Neural progenitor cell (in vitro differentiated cells): ENCODE results near the gene IRAK3. TPM values are rescaled to one million over a fixed set of nuclear protein-coding genes. Genes with fewer than 3 reads are reported as not detected.
A peak's percentile ranks its signal among the peaks of the same experiment; 100 is the strongest.

Source experiments
- DNase-seq: peaks from one replicate; pipeline ENCODE4 v3.0.0-alpha.2; 2016; ENCODE audit warnings: low spot score
- H2AFZ ChIP-seq: fragments of 200-600 bp; sonication (generic); replicated peaks from 2 replicates; pipeline ENCODE4 v1.6.1; 2016; ENCODE audit warnings: antibody characterized with exemption
- H3F3A ChIP-seq: fragments of 200-600 bp; sonication (generic); 2 replicates; pipeline ENCODE4 v1.6.1; 2016; ENCODE audit warnings: antibody characterized with exemption, low read depth
- H3K27ac ChIP-seq: fragments of 200-600 bp; sonication (generic); 2 replicates; pipeline ENCODE4 v1.5.1; 2016; ENCODE audit warnings: mild to moderate bottlenecking
- H3K27me3 ChIP-seq: fragments of 200-600 bp; sonication (generic); 2 replicates; pipeline ENCODE4 v1.6.1; 2016; ENCODE audit warnings: mild to moderate bottlenecking, moderate library complexity
- H3K36me3 ChIP-seq: fragments of 200-600 bp; sonication (generic); 2 replicates; pipeline ENCODE4 v1.5.1; 2016
- H3K4me1 ChIP-seq: fragments of 200-600 bp; sonication (generic); 2 replicates; pipeline ENCODE4 v1.6.1; 2016; ENCODE audit warnings: mixed run types
- H3K4me2 ChIP-seq: fragments of 200-600 bp; sonication (generic); 2 replicates; pipeline ENCODE4 v1.6.1; 2016
- H3K4me3 ChIP-seq: fragments of 200-600 bp; sonication (generic); 2 replicates; pipeline ENCODE4 v1.5.1; 2016
- H3K79me2 ChIP-seq: fragments of 200-600 bp; sonication (generic); 2 replicates; pipeline ENCODE4 v1.6.1; 2016; ENCODE audit warnings: low read depth
- H3K9ac ChIP-seq: fragments of 200-600 bp; sonication (generic); 2 replicates; pipeline ENCODE4 v1.6.1; 2016
- H3K9me3 ChIP-seq: fragments of 200-600 bp; sonication (generic); 2 replicates; pipeline ENCODE4 v1.5.1; 2016; ENCODE audit warnings: low read depth
- H4K20me1 ChIP-seq: fragments of 200-600 bp; sonication (generic); 2 replicates; pipeline ENCODE4 v1.6.1; 2016; ENCODE audit warnings: low read depth
- H3K27ac Mint-ChIP-seq: 3 replicates; pipeline ENCODE4 v1.8.0; 2021; ENCODE audit warnings: mixed read lengths
- H3K27me3 Mint-ChIP-seq: 2 replicates; pipeline ENCODE4 v1.8.0; 2022; ENCODE audit warnings: low read depth, mild to moderate bottlenecking, inconsistent platforms, moderate library complexity, mixed read lengths; ENCODE audit not compliant: insufficient read depth
- H3K36me3 Mint-ChIP-seq: 3 replicates; pipeline ENCODE4 v1.8.0; 2021; ENCODE audit warnings: mixed read lengths
- H3K4me1 Mint-ChIP-seq: 3 replicates; pipeline ENCODE4 v1.8.0; 2021; ENCODE audit warnings: mixed read lengths
- H3K4me3 Mint-ChIP-seq: 3 replicates; pipeline ENCODE4 v1.8.0; 2021; ENCODE audit warnings: mild to moderate bottlenecking, moderate library complexity, mixed read lengths
- H3K9me3 Mint-ChIP-seq: 3 replicates; pipeline ENCODE4 v1.8.0; 2020; ENCODE audit warnings: mixed read lengths
- EZH2 ChIP-seq: fragments of 200-600 bp; sonication (generic); IDR thresholded peaks from 2 replicates; pipeline ENCODE4 v1.6.1; 2017; ENCODE audit warnings: antibody characterized with exemption, mild to moderate bottlenecking, moderate library complexity
- EZH2phosphoT487 ChIP-seq: fragments of 200-600 bp; sonication (generic); IDR thresholded peaks from 2 replicates; pipeline ENCODE4 v1.6.1; 2017; ENCODE audit warnings: antibody characterized with exemption
- total RNA-seq: library from RNA; depleted of rRNA; stranded (reverse); fragments of >200 nt; gene quantifications from 2 replicates; pipeline ENCODE4 v1.2.3, GENCODE V29; 2015; ENCODE audit warnings: low replicate concordance
- TF ChIP-seq, protein P1 (sequence below): fragments of 200-600 bp; sonication (generic); IDR thresholded peaks from 2 replicates; pipeline ENCODE4 v1.5.1; 2017; ENCODE audit warnings: antibody characterized with exemption, mild to moderate bottlenecking

Gene IRAK3
- total RNA-seq = 0.37 and 3.0 TPM in 2 replicates

DNA sequence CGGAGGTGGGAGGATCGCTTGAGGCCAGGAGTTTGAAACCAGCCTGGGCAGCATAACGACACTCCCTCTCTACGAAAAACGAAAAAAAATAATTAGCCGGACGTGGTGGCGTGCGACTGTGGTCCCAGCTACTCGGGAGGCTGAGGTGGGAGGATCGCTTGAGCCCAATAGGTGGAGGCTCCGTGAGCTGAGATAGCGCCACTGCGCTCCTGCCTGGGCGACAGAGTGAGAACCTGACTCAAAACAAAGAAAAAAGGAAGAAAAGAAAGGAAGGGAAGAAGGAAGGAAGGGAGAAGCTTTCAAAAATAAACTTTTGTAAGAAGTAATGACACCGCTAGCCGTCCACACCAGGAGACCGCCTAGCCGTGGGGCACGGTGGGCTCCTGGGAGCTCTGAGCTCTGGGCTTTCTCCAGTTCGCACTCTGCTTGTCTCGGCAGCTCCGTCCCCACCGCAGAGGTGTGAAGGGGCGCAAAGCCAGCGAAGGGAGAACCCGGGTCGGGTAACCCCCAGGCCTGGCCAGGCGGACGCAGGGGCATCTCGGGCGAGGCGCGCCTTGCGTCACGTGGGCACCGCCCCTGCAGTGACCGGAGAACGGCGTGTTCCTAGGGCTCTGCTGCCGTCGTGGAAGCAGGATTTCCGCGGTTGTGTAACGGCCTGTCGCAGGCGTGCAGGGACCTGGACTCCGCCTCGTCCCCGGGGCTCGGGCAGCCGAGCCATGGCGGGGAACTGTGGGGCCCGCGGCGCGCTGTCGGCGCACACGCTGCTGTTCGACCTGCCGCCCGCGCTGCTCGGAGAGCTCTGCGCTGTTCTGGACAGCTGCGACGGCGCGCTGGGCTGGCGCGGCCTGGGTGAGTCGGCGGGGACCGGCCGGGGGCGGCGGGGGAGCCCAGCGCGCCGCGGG, at the start of gene IRAK3:
Gene IRAK3 (plus strand): TSS at position 631 of the 902 bp plus-strand sequence. CDS start 86 bp downstream, at position 717.
- H3K27ac ChIP-seq = no peak within 1 kb of the TSS

GRCh38 chr12:66139328-66139727, 49.7 kb upstream of the IRAK3 start:
- Mint-ChIP-seq H3K4me3 (no peak overlapping the region), H3K9me3 (peaks cover 31% of the 10 kb centered on the region), H3K36me3 (peaks cover 39% of the 10 kb centered on the region), H3K27me3 (peaks cover 2% of the 10 kb centered on the region), H3K4me1 (no peaks in the 10 kb centered on the region), H3K27ac (no peak overlapping the region)
- Histone ChIP-seq H3F3A (no peaks in the 10 kb centered on the region), H3K79me2 (no peaks in the 10 kb centered on the region), H3K4me3 (no peak overlapping the region), H2AFZ (no peak overlapping the region), H3K36me3 (peaks cover 26% of the 10 kb centered on the region), H3K27me3 (no peaks in the 10 kb centered on the region), H3K9me3 (peaks cover 26% of the 10 kb centered on the region), H3K27ac (no peak overlapping the region), H3K9ac (no peak overlapping the region), H3K4me2 (no peak overlapping the region), H4K20me1 (no peaks in the 10 kb centered on the region), H3K4me1 (no peaks in the 10 kb centered on the region)
- no peak for DNase-seq
- TF ChIP-seq EZH2 (no peak), EZH2phosphoT487 (no peak)
- TF ChIP-seq, protein P1, sequence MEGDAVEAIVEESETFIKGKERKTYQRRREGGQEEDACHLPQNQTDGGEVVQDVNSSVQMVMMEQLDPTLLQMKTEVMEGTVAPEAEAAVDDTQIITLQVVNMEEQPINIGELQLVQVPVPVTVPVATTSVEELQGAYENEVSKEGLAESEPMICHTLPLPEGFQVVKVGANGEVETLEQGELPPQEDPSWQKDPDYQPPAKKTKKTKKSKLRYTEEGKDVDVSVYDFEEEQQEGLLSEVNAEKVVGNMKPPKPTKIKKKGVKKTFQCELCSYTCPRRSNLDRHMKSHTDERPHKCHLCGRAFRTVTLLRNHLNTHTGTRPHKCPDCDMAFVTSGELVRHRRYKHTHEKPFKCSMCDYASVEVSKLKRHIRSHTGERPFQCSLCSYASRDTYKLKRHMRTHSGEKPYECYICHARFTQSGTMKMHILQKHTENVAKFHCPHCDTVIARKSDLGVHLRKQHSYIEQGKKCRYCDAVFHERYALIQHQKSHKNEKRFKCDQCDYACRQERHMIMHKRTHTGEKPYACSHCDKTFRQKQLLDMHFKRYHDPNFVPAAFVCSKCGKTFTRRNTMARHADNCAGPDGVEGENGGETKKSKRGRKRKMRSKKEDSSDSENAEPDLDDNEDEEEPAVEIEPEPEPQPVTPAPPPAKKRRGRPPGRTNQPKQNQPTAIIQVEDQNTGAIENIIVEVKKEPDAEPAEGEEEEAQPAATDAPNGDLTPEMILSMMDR = no peak

More for the DNA sequence above, at the start of gene IRAK3:
- Histone ChIP-seq H4K20me1 (no peaks in the 10 kb centered on the region), H3K4me2 (peak within 1 kb of the TSS; percentile 73), H3K9ac (no peak within 1 kb of the TSS), H3K4me3 (peak within 1 kb of the TSS; percentile 42), H3K4me1 (no peaks in the 10 kb centered on the region), H3K79me2 (no peaks in the 10 kb centered on the region), H3K27me3 (peaks cover 60% of the 10 kb centered on the region), H3K36me3 (no peaks in the 10 kb centered on the region), H3F3A (no peaks in the 10 kb centered on the region), H3K9me3 (no peaks in the 10 kb centered on the region), H2AFZ (peak within 1 kb of the TSS; percentile 99)
- H3K4me3 Mint-ChIP-seq = peak within 1 kb of the TSS; percentile 75
- no peaks in the 10 kb centered on the region for H3K36me3 Mint-ChIP-seq
- peaks cover 38% of the 10 kb centered on the region for H3K27me3 Mint-ChIP-seq
- H3K27ac Mint-ChIP-seq = no peak within 1 kb of the TSS
- H3K4me1 Mint-ChIP-seq = no peaks in the 10 kb centered on the region
- H3K9me3 Mint-ChIP-seq = peaks cover 10% of the 10 kb centered on the region
- peak; percentile 53 for TF ChIP-seq EZH2
- TF ChIP-seq, protein P1 = no peak
- DNase-seq = peak; percentile 74

DNA sequence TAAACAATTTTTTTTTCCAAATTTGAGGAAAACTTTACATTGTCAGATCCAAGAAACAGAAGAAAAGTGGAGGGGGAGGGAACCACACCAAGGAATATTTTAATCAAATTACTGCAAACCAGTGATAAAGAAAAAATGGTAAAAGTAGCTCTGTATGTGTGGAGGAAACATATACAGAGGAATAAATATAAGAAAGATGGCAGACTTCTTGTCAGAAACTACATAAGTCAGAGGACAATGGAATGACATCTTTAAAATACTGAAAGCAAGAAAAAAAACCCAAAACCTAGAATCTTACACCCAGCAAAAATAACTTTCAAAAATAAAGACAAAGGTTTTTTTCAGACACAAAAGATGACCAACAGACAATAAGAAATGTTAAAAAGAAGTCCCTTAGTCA, 48.3 kb upstream of the IRAK3 start:
- Histone ChIP-seq H3K79me2 (no peaks in the 10 kb centered on the region), H3K4me2 (no peak overlapping the region), H4K20me1 (no peaks in the 10 kb centered on the region), H3K36me3 (peaks cover 32% of the 10 kb centered on the region), H3K4me1 (no peaks in the 10 kb centered on the region), H3F3A (no peaks in the 10 kb centered on the region), H3K27me3 (no peaks in the 10 kb centered on the region), H3K9ac (no peak overlapping the region), H3K4me3 (no peak overlapping the region), H2AFZ (no peak overlapping the region), H3K27ac (no peak overlapping the region), H3K9me3 (peaks cover 26% of the 10 kb centered on the region)
- TF ChIP-seq EZH2 (no peak), EZH2phosphoT487 (no peak)
- TF ChIP-seq, protein P1 = no peak
- no peak for DNase-seq
- Mint-ChIP-seq H3K4me3 (no peak overlapping the region), H3K27me3 (peaks cover 2% of the 10 kb centered on the region), H3K36me3 (peaks cover 41% of the 10 kb centered on the region), H3K27ac (no peak overlapping the region), H3K9me3 (peaks cover 31% of the 10 kb centered on the region), H3K4me1 (no peaks in the 10 kb centered on the region)
